Neutrophil (primary cell): ENCODE data around the gene NPHP4.

Experiments
- H3K27ac ChIP-seq: fragments of 200-600 bp; sonication (generic); 2 replicates; pipeline ENCODE4 v1.5.1; 2016; ENCODE audit warnings: mild to moderate bottlenecking, moderate library complexity
- H3K27me3 ChIP-seq: fragments of 200-600 bp; sonication (generic); 2 replicates; pipeline ENCODE4 v1.6.0; 2016; ENCODE audit warnings: mild to moderate bottlenecking
- H3K36me3 ChIP-seq: fragments of 200-600 bp; sonication (generic); 2 replicates; pipeline ENCODE4 v1.5.1; 2017
- H3K4me1 ChIP-seq, 2 experiments: fragments of 200-600 bp in 1 of 2; sonication (generic) in 1 of 2; 1 replicate in 1 of 2; 2 replicates in 1 of 2; pipeline versions ENCODE4 v1.5.1 to v1.6.1; 2013 to 2016; ENCODE audit warnings: low read depth in 1 of 2, low read length in 1 of 2, mild to moderate bottlenecking in 1 of 2, moderate library complexity in 1 of 2; ENCODE audit not compliant: control insufficient read depth in 1 of 2, insufficient read depth in 1 of 2
- H3K4me3 ChIP-seq, 2 experiments: fragments of 200-600 bp in 1 of 2; sonication (generic) in 1 of 2; 1 replicate in 1 of 2; 2 replicates in 1 of 2; pipeline ENCODE4 v1.5.1; 2013 to 2016; ENCODE audit warnings: low read depth in 1 of 2, low read length in 1 of 2, mild to moderate bottlenecking in 1 of 2, moderate library complexity in 1 of 2
- H3K9me3 ChIP-seq: fragments of 200-600 bp; sonication (generic); 2 replicates; pipeline ENCODE4 v1.5.1; 2016
- TF ChIP-seq, protein P1 (sequence below): fragments of 200-600 bp; sonication (generic); IDR thresholded peaks from 2 replicates; pipeline ENCODE4 v1.5.1; 2016; ENCODE audit warnings: antibody characterized with exemption

NPHP4 gene

DNA sequence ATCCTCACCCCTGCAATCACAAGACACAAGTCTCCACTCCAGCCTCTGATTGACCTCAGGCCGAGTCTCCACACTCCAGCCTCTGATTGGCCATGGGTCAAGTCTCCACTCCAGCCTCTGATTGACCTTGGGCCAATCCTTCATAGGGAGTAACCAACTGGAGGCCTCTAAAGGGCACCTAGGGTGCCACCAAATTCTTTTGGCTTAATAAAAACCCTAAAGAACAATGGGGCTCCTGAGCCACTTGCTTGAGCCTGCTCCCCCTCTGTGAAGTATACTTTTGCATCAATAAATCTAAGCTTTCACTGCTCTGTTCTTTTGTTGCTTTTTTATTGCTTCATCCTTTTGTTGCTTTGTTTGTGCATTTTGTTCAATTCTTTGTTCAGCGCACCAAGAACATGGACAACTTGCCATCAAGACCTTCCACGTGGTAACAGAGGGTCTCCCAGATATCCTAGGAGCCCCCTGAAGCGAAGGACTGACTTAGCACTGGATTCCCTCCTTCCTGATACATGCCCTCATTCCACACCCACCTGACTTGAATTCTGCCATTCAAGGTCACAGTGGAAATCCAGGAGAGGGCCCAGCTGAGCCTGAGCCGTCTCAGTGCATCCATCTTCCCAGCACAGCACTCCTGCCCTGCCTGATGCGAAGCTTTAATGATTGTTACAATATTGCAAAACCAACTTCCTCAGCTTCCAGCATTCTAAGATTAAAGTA is 152.9 kb downstream of the NPHP4 start:
- Histone ChIP-seq H3K36me3 (no peaks in the 10 kb centered on the region), H3K9me3 (no peaks in the 10 kb centered on the region), H3K4me3 (no peak overlapping the region), H3K27ac (no peak overlapping the region), H3K4me1 (no peaks in the 10 kb centered on the region), H3K27me3 (peaks cover 39% of the 10 kb centered on the region)
- TF ChIP-seq, protein P1, sequence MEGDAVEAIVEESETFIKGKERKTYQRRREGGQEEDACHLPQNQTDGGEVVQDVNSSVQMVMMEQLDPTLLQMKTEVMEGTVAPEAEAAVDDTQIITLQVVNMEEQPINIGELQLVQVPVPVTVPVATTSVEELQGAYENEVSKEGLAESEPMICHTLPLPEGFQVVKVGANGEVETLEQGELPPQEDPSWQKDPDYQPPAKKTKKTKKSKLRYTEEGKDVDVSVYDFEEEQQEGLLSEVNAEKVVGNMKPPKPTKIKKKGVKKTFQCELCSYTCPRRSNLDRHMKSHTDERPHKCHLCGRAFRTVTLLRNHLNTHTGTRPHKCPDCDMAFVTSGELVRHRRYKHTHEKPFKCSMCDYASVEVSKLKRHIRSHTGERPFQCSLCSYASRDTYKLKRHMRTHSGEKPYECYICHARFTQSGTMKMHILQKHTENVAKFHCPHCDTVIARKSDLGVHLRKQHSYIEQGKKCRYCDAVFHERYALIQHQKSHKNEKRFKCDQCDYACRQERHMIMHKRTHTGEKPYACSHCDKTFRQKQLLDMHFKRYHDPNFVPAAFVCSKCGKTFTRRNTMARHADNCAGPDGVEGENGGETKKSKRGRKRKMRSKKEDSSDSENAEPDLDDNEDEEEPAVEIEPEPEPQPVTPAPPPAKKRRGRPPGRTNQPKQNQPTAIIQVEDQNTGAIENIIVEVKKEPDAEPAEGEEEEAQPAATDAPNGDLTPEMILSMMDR: no peak

DNA sequence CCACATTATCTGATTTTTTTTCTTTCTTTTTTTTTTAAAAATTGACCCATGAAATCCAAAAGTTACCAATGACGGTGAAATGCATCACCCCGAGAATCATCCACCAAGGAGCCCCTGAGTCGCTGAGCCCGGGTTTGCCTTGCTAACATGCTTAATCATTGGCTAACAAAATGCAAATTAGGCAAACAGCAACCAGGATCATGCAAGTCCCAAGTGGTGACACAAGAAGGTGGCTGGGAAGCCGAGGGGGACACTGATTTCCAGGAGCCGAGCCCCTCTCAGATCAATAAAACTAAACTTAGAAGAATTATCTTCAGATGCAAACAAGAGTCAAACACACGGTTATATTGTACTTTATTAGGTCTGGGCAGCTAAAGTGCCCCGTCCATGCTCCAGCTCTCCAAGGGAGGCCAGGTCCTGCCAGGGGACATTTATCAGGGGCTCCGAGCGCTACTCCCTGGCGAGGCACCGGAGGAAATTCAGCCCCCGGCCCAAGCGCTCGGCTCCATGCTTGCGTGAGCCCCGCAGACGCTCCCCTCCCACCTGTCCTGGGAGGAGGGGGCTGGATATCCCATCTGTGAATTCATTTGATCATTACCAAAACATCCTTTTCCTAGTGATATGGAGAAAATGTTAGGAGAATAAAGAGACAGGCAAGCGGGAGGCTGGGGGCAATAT is 154.1 kb downstream of the NPHP4 start:
- Histone ChIP-seq H3K4me3 (no peak overlapping the region), H3K27ac (no peak overlapping the region), H3K36me3 (no peaks in the 10 kb centered on the region), H3K4me1 (no peaks in the 10 kb centered on the region), H3K9me3 (no peaks in the 10 kb centered on the region), H3K27me3 (peaks cover 39% of the 10 kb centered on the region)
- TF ChIP-seq, protein P1: no peak

DNA sequence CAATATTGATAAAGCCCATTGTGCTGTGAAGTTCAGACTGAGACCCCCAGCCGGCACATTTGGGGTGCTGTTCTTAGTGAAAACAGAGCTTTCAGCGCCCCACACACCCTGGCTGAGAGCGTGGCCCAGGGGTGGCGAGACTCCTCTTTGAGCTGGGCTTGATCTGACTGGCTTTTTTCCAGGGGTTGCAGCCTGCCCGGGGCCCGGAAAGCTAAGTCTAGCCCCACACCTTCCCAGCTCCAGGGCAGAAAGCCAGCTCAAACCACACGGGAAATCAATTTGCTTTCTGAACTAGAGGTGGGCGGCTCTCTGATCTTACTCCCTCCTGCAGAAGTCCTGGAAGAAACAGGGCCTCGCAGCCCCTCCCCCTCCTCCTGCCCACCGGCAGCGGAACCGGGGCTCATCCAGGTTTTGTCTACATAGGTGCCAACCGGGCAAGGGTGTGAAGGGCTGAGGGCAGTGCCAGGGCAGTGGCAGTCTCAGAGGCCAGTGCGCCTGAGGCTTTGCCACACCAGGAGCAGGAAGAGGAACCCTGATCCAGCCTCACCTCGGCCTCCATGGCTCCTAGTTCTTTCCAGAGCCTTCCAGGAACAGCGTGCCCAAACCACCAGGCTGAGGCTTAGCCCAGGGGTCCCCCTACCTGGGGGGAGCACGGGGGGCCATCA is 155.3 kb downstream of the NPHP4 start:
- no peaks in the 10 kb centered on the region for H3K4me1 ChIP-seq
- TF ChIP-seq, protein P1: no peak
- H3K4me3 ChIP-seq: no peak overlapping the region
- no peaks in the 10 kb centered on the region for H3K36me3 ChIP-seq
- peaks cover 39% of the 10 kb centered on the region for H3K27me3 ChIP-seq
- no peak overlapping the region for H3K27ac ChIP-seq
- no peaks in the 10 kb centered on the region for H3K9me3 ChIP-seq

DNA sequence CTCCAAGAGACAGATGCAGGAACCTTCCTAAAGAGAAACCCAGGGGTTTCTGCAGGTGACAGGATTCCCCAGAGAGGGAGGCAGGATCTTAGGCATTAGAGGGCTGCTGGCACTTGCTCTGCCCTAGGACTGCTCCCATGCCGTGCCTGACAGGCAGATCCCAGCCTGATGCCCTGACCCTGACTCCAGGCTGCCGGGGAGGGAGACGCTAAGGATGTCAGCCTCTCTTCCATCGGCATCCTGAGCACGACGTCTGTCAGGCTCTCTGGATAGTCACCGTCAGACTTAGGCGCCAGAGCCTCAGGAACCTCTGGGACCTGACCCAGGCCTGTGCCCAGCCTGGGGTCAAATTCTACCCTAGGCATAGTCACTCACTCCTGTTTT is 157.1 kb downstream of the NPHP4 start:
- Histone ChIP-seq H3K4me3 (no peak overlapping the region), H3K27me3 (peaks cover 36% of the 10 kb centered on the region), H3K4me1 (no peaks in the 10 kb centered on the region), H3K36me3 (no peaks in the 10 kb centered on the region), H3K9me3 (no peaks in the 10 kb centered on the region), H3K27ac (no peak overlapping the region)
- TF ChIP-seq, protein P1: no peak

DNA sequence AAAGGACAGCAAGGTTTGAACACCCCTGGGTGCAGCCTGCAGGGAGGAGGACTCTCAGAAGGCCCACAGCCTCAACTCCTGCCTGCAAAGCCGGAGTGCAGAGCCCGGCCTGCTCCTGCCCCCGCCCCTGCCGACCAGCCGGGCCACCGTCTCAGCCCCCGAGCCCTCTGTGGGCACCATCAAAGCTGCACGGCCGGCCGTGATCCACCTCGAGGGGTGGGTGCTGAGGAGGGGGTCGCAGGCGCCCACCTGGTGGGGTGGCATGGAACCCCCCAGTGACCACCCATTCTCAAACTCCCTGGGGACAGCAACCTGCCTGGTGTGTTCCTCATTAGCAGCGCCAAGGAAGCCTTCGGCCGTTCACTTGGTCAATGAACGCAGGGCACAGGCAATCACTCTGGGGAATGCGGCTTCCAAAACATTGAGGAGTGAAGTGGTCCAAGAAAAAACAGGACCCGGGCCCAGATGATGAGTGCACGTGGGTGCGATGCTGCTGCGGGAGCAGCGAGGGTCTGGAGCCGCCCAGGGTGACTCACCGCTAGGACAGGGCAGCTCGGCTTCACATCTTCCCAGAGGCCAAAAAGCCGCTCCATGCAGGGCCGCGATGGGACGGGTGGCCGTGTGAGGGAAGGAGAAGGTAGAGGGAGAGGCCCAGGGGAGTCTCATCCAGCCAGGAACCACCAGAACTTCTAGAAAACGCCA is 157.6 kb downstream of the NPHP4 start:
- no peaks in the 10 kb centered on the region for H3K36me3 ChIP-seq
- TF ChIP-seq, protein P1: no peak
- H3K9me3 ChIP-seq: no peaks in the 10 kb centered on the region
- H3K27me3 ChIP-seq: peaks cover 31% of the 10 kb centered on the region
- no peaks in the 10 kb centered on the region for H3K4me1 ChIP-seq
- H3K4me3 ChIP-seq: no peak overlapping the region
- no peak overlapping the region for H3K27ac ChIP-seq
